Epidermal melanocyte (primary cell): ENCODE data around the gene NEURL4.

ENCODE experiments used
- DNase-seq: peaks from one replicate; pipeline ENCODE4 v3.0.0; 2011; ENCODE audit warnings: low spot score; ENCODE audit not compliant: insufficient read length

Gene NEURL4

GRCh38 chr17:7280519-7281073 lies 48.5 kb downstream of the NEURL4 start:
- peak; percentile 86 for DNase-seq

DNA sequence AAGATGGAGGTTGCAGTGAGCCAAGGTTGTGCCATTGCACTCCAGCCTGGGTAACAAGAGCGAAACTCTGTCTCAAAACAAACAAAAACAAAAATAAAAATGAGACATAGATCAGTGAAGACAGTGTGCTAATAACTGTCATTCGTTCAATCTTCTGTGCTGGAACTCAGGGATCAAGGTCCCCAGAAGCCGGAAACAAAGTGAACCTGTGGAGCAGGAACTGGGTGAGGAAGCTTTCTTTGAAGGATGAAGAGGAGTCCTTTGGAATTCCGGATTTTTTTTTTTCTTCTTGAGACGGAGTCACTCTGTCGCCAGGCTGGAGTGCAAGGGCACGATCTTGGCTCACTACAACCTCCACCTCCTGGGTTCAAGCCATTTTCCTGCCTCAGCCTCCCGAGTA lies 49.7 kb downstream of the NEURL4 start:
- DNase-seq = no peak

- DNase-seq = no peak
These were observed 62.4 kb downstream of the NEURL4 start for GRCh38 chr17:7266784-7267183.
